Measurements from ENCODE around the gene STAC. TPM values are rescaled to one million over a fixed set of nuclear protein-coding genes. Genes with fewer than 3 reads are reported as not detected.

Gene STAC
- total RNA-seq, 1 donor from 2014 or later: not detected

DNA sequence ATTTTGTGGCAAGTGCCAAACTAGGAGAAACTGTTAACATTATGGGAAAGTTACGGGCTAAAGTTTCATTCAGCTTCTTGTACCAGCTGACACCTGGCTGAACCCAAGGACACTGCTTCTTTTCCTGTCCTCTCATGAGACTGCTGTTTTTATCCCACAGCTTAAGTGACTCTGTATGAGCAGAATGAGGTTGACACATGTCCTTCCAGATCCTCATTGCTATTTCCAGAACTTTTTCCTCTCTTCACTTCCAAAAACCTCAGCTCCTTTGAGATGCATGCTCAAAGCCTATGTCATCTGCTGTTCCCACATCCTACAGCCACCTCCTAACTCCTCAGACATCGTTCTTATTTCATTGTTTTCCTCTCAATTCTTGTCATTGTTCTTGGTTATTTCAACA lies 200.4 kb downstream of the STAC start:
- intact Hi-C loops (cut with micrococcal nuclease): no loop called here

DNA sequence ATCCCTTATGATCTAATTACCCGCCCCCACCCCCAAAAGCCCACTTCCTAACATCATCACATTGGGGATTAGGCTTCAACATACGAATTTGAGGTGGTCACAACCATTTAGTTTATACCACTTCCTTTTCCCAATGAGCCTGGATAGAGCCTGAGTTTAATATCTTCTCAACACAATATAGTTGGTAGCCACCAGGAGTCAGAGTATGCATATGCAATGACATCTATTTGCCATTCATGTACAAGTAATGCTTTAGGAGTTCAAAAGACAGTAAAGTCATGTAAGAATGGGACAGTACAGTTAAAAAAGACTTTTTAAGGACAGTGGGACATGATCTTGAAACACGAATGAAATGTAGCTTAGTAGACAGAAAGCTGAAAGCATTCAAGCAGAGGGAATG lies 211.7 kb downstream of the STAC start:
- intact Hi-C loops (cut with micrococcal nuclease): no loop called here

DNA sequence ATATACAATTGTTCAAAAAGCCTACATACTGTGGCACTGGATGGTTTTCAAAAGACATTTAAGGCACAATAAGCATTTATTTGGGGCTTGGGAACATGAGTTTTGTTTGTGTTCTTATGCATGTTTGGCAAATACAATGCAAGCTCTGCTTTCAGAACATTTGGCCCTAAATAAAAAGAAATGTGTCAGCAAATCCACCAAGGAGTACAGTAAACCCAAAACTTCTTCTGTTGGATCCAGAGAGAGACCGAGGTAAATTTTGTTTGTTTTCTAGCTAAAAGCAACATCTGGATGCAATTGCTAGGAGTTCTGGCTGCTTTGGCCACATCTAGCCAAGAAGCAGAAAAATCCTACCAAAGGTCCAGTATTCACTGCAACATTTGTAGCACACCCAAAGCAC lies 215.2 kb downstream of the STAC start:
- intact Hi-C loops (cut with micrococcal nuclease): no loop called here

DNA sequence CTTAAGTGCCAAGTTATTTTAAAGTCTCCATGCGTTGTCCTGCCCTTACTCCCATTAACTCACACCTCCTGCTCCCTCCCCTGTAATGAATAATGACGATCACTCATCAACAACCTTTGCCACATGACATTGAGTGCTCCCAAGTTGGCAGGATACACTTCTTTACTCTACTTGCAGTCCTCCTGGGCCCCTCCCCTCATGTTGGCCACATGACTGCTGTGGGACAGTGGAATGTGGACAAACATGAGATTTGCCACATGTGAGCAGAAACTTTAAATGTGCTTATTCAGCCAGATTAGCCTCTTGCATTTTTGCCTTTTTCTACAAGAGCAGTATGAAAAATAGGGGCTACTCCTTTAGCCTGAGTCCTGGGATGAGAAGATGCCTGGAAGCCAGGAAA lies 216.1 kb downstream of the STAC start:
- intact Hi-C loops (cut with micrococcal nuclease): no loop called here

DNA sequence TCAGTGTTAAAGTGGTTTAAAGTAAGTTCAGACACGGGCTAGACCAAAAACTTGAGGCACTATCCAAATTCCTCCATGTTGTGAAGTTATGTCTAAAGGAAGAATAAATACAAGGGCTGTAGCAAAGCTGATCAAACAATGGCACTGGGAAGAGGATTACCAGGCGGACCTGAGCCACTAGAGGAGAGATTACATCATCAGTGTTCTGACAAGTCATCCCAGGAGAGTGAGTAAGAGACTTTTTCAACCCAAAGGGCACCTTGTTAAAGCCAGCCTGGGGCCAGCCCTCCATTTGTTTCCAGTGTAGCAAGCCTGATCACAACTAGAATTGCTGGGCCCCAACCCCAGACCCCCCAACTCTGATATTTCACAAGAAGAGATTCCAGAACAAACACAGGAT lies 217.1 kb downstream of the STAC start:
- intact Hi-C loops (cut with micrococcal nuclease): no loop called here
